NCI-H2029 treated with DMSO at 0.1 percent for 48 hours (cell line): ENCODE measurements around the gene OR2V2.
"Not testable (repeated sequence)": the region's sequence is repeated elsewhere in the genome, so short reads cannot be mapped to it uniquely, and the experiment has no call there.

Experiments used
- DNase-seq: peaks from one replicate; lab custom pipeline; 2025; lab: John Stamatoyannopoulos, UW

OR2V2 gene

DNA sequence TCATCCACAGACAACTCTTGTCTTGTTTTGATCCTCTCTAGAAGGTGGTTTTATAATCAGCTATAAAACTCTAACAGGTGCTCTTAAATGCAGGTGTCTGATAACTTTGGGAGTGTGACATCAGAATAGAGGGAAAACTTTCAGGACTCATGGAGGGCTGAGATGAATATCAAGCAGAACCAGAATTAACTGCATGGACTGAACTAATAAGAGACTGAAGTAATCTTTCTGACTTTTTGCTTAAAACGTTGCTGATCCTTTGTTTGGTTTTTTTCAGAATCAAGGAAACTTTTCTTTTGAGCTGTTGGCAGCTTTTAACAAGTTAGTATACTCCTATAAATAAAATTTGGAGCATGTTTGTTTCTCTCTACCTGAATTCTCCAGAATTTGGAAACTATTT is 2.3 kb upstream of the OR2V2 start:
- no peak for DNase-seq

DNA sequence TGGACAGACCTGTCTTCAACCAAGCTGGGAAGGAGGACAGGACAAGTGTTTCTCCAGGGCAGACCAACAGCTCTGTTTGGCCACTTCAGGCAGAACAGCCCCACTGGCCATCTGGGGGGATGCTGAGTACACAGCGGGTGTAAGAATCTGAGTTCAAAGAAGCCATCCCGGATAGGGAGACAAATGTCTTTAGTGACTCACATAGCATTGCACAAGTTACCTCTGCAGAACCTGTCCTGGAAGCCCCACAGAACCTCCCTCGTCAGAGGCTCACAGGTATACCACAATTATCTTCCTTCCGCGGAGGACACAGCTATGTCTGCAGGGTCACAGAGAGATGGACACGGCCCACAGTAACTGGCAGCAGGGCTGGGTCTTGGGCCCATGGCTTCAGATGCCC is 2.0 kb downstream of the OR2V2 start:
- no peak for DNase-seq

DNA sequence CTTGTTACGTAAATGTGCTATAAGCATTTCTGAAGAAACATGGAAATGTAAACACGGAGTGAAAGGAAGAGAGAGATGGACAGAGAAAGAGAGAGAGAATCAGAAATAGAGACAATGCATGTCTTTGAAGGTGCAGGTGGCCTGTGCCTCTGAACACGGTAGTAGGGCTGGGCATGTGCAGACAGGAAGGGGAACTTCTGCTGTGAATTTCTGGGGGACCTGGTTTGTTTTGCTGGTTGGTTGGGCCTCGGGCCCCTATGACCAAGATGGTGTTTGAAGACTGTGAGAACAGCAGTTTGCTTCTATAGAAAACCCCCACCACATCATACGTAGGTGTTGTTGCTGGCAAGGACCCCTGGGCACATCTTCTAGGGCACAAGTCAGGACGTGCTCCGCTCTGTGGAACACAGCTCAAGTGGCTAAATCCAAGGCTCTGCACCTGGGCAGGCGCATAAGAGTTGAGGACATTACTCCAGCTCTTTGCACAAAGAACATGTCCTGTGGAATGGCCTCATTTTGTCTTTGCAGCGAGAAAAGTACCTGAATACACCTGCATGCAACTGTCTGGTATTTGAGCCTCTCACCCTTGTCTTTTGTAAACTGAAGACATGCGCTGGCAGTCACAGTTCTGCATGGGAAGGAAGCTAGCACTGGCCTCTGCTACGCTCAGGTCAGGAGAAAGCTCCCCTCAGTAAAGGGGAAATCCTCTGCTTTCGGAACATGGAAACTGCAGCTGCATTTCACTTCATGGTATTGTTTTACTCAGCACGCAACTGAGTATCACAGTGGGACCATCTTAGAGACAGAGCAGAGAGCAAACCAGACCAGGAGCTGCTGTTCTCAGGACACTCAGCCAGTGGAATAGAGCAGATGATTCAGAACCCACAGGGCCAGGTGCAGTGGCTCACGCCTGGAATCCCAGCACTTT is 2.7 kb downstream of the OR2V2 start:
- no peak for DNase-seq

GRCh38 chr5:181151146-181151545 is 3.8 kb downstream of the OR2V2 start:
- no peak for DNase-seq

DNA sequence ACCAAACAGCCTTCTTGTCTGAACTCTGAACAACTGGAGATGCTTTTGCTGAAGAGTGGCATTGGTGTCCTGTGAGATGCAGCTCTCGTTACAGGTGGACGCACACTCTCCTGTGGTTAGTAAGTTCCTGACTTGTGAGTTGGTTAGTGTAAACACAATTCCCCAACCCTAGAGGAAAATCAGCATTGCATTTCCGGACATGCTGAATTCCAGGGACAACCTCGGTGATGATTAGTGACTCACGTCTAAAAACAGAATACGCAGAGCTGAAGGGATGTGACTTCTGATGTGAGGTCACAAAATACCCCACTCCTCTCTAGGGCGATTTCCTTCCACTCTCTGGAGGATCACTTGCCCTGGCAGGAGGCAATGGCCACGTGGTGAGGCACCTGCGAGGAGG is 5.0 kb downstream of the OR2V2 start:
- no peak for DNase-seq

GRCh38 chr5:181153814-181154213 is 6.4 kb downstream of the OR2V2 start:
- no peak for DNase-seq

- no peak for DNase-seq
Observed at GRCh38 chr5:181156758-181157157, 9.4 kb downstream of the OR2V2 start.

DNA sequence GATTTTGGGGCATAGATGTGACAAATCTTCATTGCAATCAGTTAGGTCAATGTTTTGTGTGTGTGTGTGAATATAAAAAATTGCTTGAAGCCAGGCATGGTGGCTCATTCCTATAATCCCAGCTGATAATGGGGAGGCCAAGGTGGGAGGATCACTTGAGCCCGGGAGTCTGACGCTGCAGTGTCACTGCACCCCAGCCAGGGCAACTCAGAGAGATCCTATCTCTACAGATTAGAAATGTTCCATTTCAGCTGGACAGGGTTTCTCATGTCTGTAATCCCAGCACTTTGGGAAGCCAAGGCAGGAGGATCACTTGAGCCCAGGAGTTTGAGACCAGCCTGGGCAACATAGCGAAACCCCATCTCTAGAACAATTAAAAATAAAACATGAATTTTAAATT is 11.5 kb downstream of the OR2V2 start:
- no peak for DNase-seq

- DNase-seq: peak; percentile 63
Observed at GRCh38 chr5:181159286-181160151, 12.1 kb downstream of the OR2V2 start.

DNA sequence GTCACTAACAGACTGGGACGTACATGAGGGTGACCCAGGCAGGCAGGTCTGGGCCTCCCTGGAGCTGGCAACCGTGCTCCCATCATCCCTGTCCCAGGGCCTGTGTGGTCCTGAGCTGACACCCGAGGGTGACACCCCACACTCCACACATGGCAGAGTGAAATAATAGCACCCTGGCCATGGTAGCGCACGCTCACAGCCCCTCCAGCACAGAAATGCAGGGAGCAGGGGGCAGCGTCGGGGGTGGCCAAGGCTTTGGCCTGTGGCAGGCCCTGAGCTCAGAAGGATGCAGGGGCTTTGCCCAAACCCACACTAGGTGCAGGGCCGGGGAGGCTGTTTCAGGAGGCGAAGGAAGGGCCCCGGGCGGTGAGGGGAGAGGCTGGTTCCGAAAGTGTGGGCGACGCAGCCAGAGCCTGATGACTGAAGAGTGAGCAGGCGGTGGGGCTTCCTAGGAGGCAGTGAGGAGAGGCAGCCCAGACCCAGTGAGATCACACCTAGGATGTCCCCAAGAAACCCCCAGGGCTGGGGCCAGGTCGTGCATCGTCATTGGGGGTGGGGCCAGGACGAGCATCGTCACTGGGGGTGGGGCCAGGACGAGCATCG is 12.9 kb downstream of the OR2V2 start:
- no peak for DNase-seq

DNA sequence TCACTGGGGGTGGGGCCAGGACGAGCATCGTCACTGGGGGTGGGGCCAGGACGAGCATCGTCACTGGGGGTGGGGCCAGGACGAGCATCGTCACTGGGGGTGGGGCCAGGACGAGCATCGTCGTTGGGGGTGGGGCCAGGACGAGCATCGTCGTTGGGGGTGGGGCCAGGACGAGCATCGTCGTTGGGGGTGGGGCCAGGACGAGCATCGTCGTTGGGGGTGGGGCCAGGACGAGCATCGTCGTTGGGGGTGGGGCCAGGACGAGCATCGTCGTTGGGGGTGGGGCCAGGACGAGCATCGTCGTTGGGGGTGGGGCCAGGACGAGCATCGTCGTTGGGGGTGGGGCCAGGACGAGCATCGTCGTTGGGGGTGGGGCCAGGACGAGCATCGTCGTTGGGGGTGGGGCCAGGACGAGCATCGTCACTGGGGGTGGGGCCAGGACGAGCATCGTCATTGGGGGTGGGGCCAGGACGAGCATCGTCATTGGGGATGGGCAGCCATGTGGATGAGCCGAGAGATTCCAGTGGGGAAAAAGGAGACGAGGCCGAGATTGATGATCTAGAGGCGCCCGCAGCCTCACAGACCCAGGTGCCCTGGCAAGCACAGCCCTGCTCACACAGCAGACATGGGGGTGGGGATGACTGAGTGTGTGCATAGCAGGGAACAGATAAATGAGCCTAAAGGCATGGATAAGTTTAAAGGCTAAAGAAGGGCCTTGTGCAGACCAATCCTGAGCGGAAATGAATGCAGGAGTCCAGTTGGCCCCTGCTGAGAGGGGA is 13.6 kb downstream of the OR2V2 start:
- not testable (repeated sequence) for DNase-seq

DNA sequence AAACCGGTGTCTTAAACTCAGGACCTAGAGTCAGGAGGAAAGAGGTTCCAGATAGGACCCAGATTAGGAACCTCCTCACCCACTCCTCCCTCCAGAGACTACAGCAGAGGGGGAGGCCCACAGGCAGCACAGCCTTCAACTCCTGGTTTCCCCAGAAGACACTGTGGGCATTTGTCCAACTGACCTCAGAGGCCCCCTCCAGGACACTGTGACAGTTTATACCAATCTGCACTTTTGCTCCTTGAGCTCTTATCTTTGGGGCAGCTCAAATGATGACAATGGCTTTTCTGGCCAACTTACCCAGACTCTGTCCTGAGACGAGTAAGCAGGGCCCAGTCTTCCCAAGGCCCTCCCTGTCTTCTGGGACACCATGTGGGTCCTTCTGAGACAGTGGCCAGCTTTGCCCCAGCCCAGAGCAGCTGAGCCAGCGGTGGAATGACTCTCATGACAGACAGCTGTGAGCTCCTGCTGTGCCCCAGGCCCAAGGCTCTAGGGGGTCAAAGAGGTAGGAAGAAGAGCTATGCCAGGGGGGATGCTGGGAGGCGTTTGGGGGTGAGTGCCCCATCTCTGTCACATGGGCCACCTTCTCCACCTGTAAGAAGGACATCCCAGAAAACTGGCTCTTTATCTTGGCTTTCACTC is 14.3 kb downstream of the OR2V2 start:
- DNase-seq: no peak

- DNase-seq: no peak
Observed at GRCh38 chr5:181163487-181164075, 16.2 kb downstream of the OR2V2 start.

DNA sequence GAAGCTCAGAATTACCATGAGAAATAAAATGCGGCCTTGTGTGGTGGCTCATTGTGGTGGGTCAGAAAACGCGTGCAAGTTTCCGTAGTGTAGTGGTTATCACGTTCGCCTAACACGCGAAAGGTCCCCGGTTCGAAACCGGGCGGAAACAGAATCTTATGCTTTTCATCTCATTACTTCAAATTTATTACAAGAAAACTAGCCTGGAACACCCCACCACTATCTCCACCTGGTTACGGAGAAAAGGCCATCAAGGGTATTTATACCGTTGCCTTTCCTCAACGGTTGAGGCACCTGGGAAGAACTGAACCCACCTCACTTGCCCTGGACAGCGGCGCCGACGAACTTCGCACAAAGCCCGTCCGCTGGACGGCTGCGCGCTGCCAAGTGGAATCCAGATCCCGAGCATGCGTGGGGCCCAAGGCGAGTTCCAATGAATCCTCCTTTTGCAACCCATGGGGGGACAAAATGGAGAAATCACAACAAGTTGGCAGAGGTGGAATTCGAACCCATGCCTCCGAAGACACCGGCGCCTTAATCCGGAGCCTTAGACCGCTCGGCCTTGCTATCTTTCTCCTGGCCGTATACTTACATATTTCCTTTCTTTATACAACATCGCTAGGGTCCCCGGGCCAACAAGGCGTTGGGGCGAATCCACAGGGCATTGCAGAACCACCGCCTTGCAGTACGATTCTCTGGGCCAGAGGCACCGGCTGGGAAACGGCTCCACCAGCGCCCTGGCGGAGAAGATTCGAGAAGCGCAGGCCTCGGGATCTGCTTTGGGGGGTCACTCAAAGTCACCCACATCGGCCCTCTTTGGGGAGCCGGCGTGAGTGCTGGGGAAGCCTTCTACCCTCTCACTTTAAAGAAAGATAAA is 16.9 kb downstream of the OR2V2 start:
- no peak for DNase-seq

GRCh38 chr5:181166812-181167733 is 19.7 kb downstream of the OR2V2 start:
- no peak for DNase-seq

GRCh38 chr5:181167814-181168488 is 20.6 kb downstream of the OR2V2 start:
- no peak for DNase-seq

- no peak for DNase-seq
Observed at GRCh38 chr5:181168595-181169118, 21.3 kb downstream of the OR2V2 start.
